NCI-H524 treated with DMSO at 0.1 percent for 48 hours (cell line): ENCODE data around the gene MLANA.

Source experiments
- DNase-seq: peaks from one replicate; lab custom pipeline; 2025; lab: John Stamatoyannopoulos, UW

Gene MLANA

GRCh38 chr9:5958273-5958672 is 67.6 kb downstream of the MLANA start:
- DNase-seq: no peak
